HepG2 (cell line): ENCODE results near the gene CD207. TPM values are rescaled to one million over a fixed set of nuclear protein-coding genes. Genes with fewer than 3 reads are reported as not detected.

ENCODE experiments used
- ATF2 ChIP-seq: sonication (generic); formaldehyde crosslinking; IDR thresholded peaks from 2 replicates; pipeline ENCODE4 v1.4.0; 2020; ENCODE audit warnings: missing genetic modification reagents
- BRF2 ChIP-seq: sonication (generic); formaldehyde crosslinking; IDR thresholded peaks from 2 replicates; pipeline ENCODE4 v1.8.1; 2022; ENCODE audit warnings: mild to moderate bottlenecking, missing genetic modification reagents
- CCAR2 ChIP-seq: fragments of 200-400 bp; formaldehyde crosslinking; optimal IDR thresholded peaks from 2 replicates; pipeline ENCODE3; 2018; ENCODE audit warnings: low read depth, mild to moderate bottlenecking, low read length, moderate library complexity
- DDIT3 ChIP-seq: sonication (generic); formaldehyde crosslinking; IDR thresholded peaks from 2 replicates; pipeline ENCODE4 v1.4.0; 2020; ENCODE audit warnings: mild to moderate bottlenecking, missing genetic modification reagents
- ETS1 ChIP-seq: sonication (generic); formaldehyde crosslinking; IDR thresholded peaks from 2 replicates; pipeline ENCODE4 v1.4.0; 2020; ENCODE audit warnings: missing genetic modification reagents
- HOXA9 ChIP-seq: sonication (generic); formaldehyde crosslinking; IDR thresholded peaks from 2 replicates; pipeline ENCODE4 v1.8.1; 2022; ENCODE audit warnings: missing genetic modification reagents, mild to moderate bottlenecking, moderate library complexity, borderline replicate concordance
- MIXL1 ChIP-seq: IDR thresholded peaks from 2 replicates; pipeline ENCODE4 v1.6.1; 2016
- PAX8 ChIP-seq: sonication (generic); formaldehyde crosslinking; IDR thresholded peaks from 2 replicates; pipeline ENCODE4 v1.8.0; 2022; ENCODE audit warnings: mild to moderate bottlenecking, missing genetic modification reagents, borderline replicate concordance
- PBX3 ChIP-seq: sonication (generic); formaldehyde crosslinking; IDR thresholded peaks from 2 replicates; pipeline ENCODE4 v1.8.1; 2023; ENCODE audit warnings: missing genetic modification reagents, inconsistent platforms, borderline replicate concordance
- RARG ChIP-seq: sonication (generic); formaldehyde crosslinking; IDR thresholded peaks from 2 replicates; pipeline ENCODE4 v1.4.0; 2020; ENCODE audit warnings: low read depth, mild to moderate bottlenecking, missing genetic modification reagents
- RBAK ChIP-seq: sonication (generic); formaldehyde crosslinking; IDR thresholded peaks from 2 replicates; pipeline ENCODE4 v1.5.1; 2020; ENCODE audit warnings: mild to moderate bottlenecking, missing genetic modification reagents
- RNF219 ChIP-seq: sonication (generic); formaldehyde crosslinking; IDR thresholded peaks from 2 replicates; pipeline ENCODE4 v1.5.0; 2020; ENCODE audit warnings: mild to moderate bottlenecking, missing genetic modification reagents
- TAF1 ChIP-seq: sonication (generic); formaldehyde crosslinking; IDR thresholded peaks from 2 replicates; pipeline ENCODE4 v1.4.0; 2020; ENCODE audit warnings: missing genetic modification reagents
- ZBTB37 ChIP-seq: sonication (generic); formaldehyde crosslinking; IDR thresholded peaks from 2 replicates; pipeline ENCODE4 v1.4.0; 2020; ENCODE audit warnings: mild to moderate bottlenecking, missing genetic modification reagents
- ZNF460 ChIP-seq: sonication (generic); formaldehyde crosslinking; IDR thresholded peaks from 2 replicates; pipeline ENCODE4 v1.5.1; 2020; ENCODE audit warnings: missing genetic modification reagents, mild to moderate bottlenecking, borderline replicate concordance
- ZNF576 ChIP-seq: sonication (generic); formaldehyde crosslinking; IDR thresholded peaks from 2 replicates; pipeline ENCODE4 v1.4.0; 2020; ENCODE audit warnings: mild to moderate bottlenecking, missing genetic modification reagents
- ZNF672 ChIP-seq: sonication (generic); formaldehyde crosslinking; IDR thresholded peaks from 2 replicates; pipeline ENCODE4 v1.8.1; 2022; ENCODE audit warnings: missing genetic modification reagents
- ZSCAN29 ChIP-seq: sonication (generic); formaldehyde crosslinking; conservative IDR thresholded peaks from 2 replicates; pipeline ENCODE4 v1.4.0; 2020; ENCODE audit warnings: mild to moderate bottlenecking, missing genetic modification reagents
- polyA plus RNA-seq, 8 experiments: library from polyadenylated mRNA; depleted of rRNA in 3 of 8; stranded (reverse) in 7 of 8; unstranded in 1 of 8; fragments of >200 nt; fragmentation: Illumina TruSeq in 4 of 8; extraction: Trizol in 4 of 8; gene quantifications; 2 replicates each; pipeline versions ENCODE4 v1.2.1 to v1.2.3, GENCODE V29; 2011 to 2016; ENCODE audit warnings: low read depth in 4 of 8, missing spikeins in 1 of 8, mixed read lengths in 1 of 8; ENCODE audit not compliant: insufficient read depth in 1 of 8
- total RNA-seq, 5 experiments: library from RNA; depleted of rRNA; stranded (reverse); fragments of >200 nt; fragmentation: Illumina TruSeq; extraction: Trizol; gene quantifications; 2 replicates each; pipeline ENCODE4 v1.2.3, GENCODE V29; 2016; ENCODE audit warnings: low read depth in 1 of 5

CD207 gene
- total and polyA plus RNA-seq, 2 of the 13 experiments (the other 11 are each of a cell fraction or from before 2014, with no cell fraction given): 0.09 to 0.15 TPM

GRCh38 chr2:70807102-70807827 is 28.4 kb downstream of the CD207 start (continued):
- TF ChIP-seq RARG: no peak
- TF ChIP-seq PAX8 (CRISPR knock-in tag): no peak
- TF ChIP-seq CCAR2: no peak
- TF ChIP-seq DDIT3: peak; percentile 72; the same call in 1 of the 2 replicates
- 0 out of 2 replicates have a peak, but pooled peaks have one; percentile 26 for TF ChIP-seq BRF2 (CRISPR knock-in tag)
- TF ChIP-seq ZSCAN29 (CRISPR knock-in tag): peak; percentile 94
- peak; percentile 84; the same call in 1 of the 2 replicates for TF ChIP-seq ATF2
- no peak for TF ChIP-seq PBX3 (CRISPR knock-in tag)
- no peak for TF ChIP-seq ZNF672 (CRISPR knock-in tag)
- TF ChIP-seq RBAK (CRISPR knock-in tag): 0 out of 2 replicates have a peak, but pooled peaks have one; percentile 40
- TF ChIP-seq MIXL1 (CRISPR knock-in tag): peak; percentile 55; the same call in 1 of the 2 replicates
- no peak for TF ChIP-seq TAF1
- TF ChIP-seq RNF219 (CRISPR knock-in tag): no peak
- peak; percentile 75; the same call in 1 of the 2 replicates for TF ChIP-seq ZBTB37
- no peak for TF ChIP-seq ETS1
- TF ChIP-seq HOXA9 (CRISPR knock-in tag): no peak
- TF ChIP-seq ZNF460 (CRISPR knock-in tag): no peak
- TF ChIP-seq ZNF576 (CRISPR knock-in tag): no peak
